Aorta (tissue), 5 donors: Measurements from ENCODE around the gene COLGALT1. TPM values are rescaled to one million over a fixed set of nuclear protein-coding genes. Genes with fewer than 3 reads are reported as not detected.

Experiments used
- ATAC-seq: fragments of 200-7000 bp; cut with Tn5 transposase; one replicate; pipeline ENCODE4 v1.9.1; 2022; ENCODE audit warnings: moderate library complexity; ENCODE audit not compliant: low FRiP score
- DNase-seq, 2 donors: peaks; one replicate each; pipeline ENCODE4 v3.0.0-alpha.2; 2020
- H3K27ac ChIP-seq, 2 donors: one replicate each; pipeline ENCODE4 v1.5.1; 2013; ENCODE audit warnings: low read length in 2 of 2, mild to moderate bottlenecking in 2 of 2, moderate library complexity in 2 of 2, control low read depth in 1 of 2, inconsistent platforms in 1 of 2, low read depth in 1 of 2
- H3K27me3 ChIP-seq, 2 donors: one replicate each; pipeline ENCODE4 v1.6.1; 2013; ENCODE audit warnings: control low read depth in 1 of 2, low read length in 1 of 2, mild to moderate bottlenecking in 1 of 2, moderate library complexity in 1 of 2; ENCODE audit not compliant: insufficient read depth in 2 of 2, control insufficient read depth in 1 of 2
- H3K36me3 ChIP-seq, 2 donors: one replicate each; pipeline ENCODE4 v1.6.1; 2013; ENCODE audit warnings: control low read depth in 1 of 2, low read length in 1 of 2, mild to moderate bottlenecking in 1 of 2; ENCODE audit not compliant: insufficient read depth in 2 of 2, control insufficient read depth in 1 of 2
- H3K4me1 ChIP-seq, 2 donors: one replicate each; pipeline ENCODE4 v1.6.1; 2013; ENCODE audit warnings: low read length in 2 of 2, control low read depth in 1 of 2, mild to moderate bottlenecking in 1 of 2, moderate library complexity in 1 of 2; ENCODE audit not compliant: insufficient read depth in 2 of 2, control insufficient read depth in 1 of 2
- H3K4me3 ChIP-seq, 2 donors: one replicate each; pipeline ENCODE4 v1.5.1; 2013; ENCODE audit warnings: low read length in 2 of 2, control low read depth in 1 of 2, mild to moderate bottlenecking in 1 of 2
- H3K9me3 ChIP-seq: one replicate; pipeline ENCODE4 v1.6.1; 2013; ENCODE audit warnings: mild to moderate bottlenecking, low read length; ENCODE audit not compliant: control insufficient read depth
- WGBS, 2 donors: extraction: QIAGEN DNeasy Blood & Tissue Kit; methylation state at CpG; one replicate each; pipeline ENCODE4 v1.1.7; 2013; 5-methylcytosine and 5-hydroxymethylcytosine counted together
- intact Hi-C, 2 donors: fragments of 100-400 bp; cut with DNase I; formaldehyde crosslinking; loops; one replicate each; pipeline versions ENCODE4 v1.14.2 to v1.15.0; 2022
- polyA plus RNA-seq, 2 donors: library from polyadenylated mRNA; stranded (reverse); fragments of 200-250 nt; gene quantifications; one replicate each; pipeline ENCODE4 v1.2.3, GENCODE V29; 2013
- total RNA-seq, 2 donors: library from RNA; stranded (reverse); fragmentation: NEBNext Ultra II Directional; extraction: Animal tissue kit (Norgen Biotek cat#: 25700); gene quantifications; one replicate each; pipeline ENCODE4 v1.2.1, GENCODE V29; 2021
- donor health status: healthy with polysubstance abuse.
- donor health status: Bipolar disorder and iron deficiency.
- donor health status: DM: no; HTN: no; CAD: no.
- donor health status: DM: no; HTN: no; CAD: no.
- donor health status: DM: yes; HTN: yes; CAD: no.

The COLGALT1 gene
- total and polyA plus RNA-seq, 4 donors: 26.3 to 91.2 (median 56.3) TPM

DNA sequence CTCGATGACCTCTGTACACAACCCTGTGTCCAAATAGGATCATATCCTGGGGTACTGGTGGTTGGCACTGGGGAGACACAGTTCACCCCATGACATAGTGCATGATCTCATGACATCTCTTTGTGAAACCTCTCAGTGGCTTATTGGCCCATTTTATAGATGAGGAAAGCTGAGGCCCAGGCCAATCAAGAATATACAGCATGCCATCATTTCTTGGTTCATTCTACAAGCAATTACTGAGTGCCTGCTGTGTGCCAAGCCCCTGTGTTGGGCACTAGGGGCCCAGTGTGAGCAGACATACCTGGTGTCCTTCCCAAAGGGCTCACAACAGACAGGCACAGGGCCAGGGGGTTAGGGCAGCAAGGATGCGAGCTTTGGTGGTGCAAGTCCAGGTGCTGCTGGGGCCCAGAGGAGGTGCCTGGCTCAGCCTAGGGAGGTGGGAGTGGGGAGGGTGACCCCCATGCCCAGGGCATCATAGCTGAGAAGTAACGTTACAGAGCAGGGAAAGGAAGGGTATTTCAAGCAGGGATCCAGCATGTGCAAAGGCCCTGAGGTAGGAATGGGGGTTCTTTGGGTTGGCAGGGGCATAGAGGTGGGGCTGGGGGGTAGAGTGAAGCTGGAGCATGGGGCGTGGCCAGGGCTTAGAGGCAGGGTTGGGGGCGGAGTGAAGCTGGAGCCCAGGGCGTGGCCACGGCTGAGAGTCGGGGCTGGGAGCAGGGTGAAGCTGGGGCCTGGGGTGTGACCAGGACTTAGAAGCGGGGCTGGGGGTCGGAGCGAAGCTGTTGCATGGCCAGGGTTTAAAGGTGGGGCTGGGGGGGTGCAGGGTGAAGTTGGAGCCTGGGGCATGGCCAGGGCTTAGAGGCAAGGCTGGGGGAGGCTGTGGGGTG is 20.7 kb downstream of the COLGALT1 start:
- 92 to 94% methylated on average over 11 of the region's 11 CpGs for WGBS, 2 donors

DNA sequence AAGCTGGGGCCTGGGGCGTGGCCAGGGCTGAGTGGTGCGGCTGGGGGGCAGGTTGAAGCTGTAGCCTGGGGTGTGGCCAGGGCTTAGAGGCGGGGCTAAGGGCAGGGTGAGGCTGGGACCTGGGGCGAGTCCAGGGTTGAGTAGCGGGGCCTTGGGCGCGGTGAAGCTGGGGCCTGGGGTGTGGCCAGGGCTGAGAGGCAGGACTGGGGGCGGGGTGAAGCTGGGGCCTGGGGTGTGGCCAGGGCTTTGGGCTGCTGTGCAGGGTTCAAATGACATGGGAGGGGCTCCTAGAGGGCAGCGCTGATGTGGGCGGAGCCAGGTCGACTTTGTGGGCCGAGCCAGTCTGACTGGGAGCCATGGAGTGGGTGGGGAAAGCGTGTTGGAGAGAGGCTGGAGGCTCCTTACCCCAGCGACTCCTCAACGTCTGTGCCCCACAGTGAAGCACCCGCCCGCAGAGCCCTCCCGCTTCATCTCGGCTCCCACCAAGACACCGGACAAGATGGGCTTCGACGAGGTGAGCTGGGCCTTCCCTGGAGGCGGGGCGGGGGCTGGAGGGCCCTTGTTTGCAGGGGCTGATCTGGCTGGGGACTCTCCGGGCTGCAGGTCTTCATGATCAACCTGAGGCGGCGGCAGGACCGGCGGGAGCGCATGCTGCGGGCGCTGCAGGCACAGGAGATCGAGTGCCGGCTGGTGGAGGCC is 21.5 kb downstream of the COLGALT1 start:
- WGBS, 2 donors: 71 to 78% methylated on average over 34 of the region's 34 CpGs
- intact Hi-C loops: no loop called here
- H3K4me3 ChIP-seq: no peak overlapping the region
- ATAC-seq (peak; percentile 5), DNase-seq (peak in 1 of 2 donors; percentile 70)
- no peaks in the 10 kb centered on the region for H3K9me3 ChIP-seq
- H3K27me3 ChIP-seq: no peaks in the 10 kb centered on the region
- H3K4me1 ChIP-seq: no peaks in the 10 kb centered on the region
- H3K27ac ChIP-seq: no peak overlapping the region
- peaks cover 0 to 15% of the 10 kb centered on the region in 2 donors for H3K36me3 ChIP-seq

More for the DNA sequence above, 20.7 kb downstream of the COLGALT1 start:
- ATAC-seq (no peak), DNase-seq (no peak)
- Histone ChIP-seq H3K36me3 (peaks cover 0 to 14% of the 10 kb centered on the region in 2 donors), H3K9me3 (no peaks in the 10 kb centered on the region), H3K27ac (no peak overlapping the region), H3K27me3 (no peaks in the 10 kb centered on the region), H3K4me3 (no peak overlapping the region), H3K4me1 (no peaks in the 10 kb centered on the region)
- intact Hi-C loops: no loop called here

DNA sequence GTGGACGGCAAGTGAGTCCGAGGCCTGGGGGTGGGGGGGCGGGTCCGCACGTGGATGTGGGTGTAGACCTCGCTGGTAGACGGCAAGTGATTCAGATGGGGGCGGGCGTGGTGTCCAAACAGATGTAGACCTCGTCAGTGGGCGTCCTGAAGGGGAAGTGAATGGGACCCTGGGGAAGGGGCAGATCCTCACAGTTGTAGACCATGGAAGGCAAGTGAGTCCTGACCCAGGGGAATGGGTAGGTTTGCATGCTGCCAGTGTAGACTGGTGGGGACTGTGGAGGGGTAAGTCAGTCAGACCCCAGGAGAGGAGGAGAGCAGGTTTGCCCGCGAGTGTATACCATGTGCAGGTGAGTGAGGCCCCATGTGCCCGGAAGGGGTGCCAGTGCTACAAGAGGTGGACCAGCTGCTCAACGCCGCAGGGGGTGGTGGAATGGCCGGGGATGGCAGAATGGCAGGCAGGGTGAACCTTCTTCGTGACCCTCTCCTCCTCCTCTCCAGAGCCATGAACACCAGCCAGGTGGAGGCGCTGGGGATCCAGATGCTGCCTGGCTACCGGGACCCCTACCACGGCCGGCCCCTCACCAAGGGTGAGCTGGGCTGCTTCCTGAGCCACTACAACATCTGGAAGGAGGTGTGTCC is 22.1 kb downstream of the COLGALT1 start:
- Histone ChIP-seq H3K9me3 (no peaks in the 10 kb centered on the region), H3K27ac (no peak overlapping the region), H3K27me3 (no peaks in the 10 kb centered on the region), H3K4me1 (no peaks in the 10 kb centered on the region), H3K36me3 (peaks cover 0 to 11% of the 10 kb centered on the region in 2 donors), H3K4me3 (no peak overlapping the region)
- no peak for DNase-seq
- 83 to 86% methylated on average over 22 of the region's 22 CpGs for WGBS, 2 donors
- intact Hi-C loops: no loop called here
- ATAC-seq: no peak

DNA sequence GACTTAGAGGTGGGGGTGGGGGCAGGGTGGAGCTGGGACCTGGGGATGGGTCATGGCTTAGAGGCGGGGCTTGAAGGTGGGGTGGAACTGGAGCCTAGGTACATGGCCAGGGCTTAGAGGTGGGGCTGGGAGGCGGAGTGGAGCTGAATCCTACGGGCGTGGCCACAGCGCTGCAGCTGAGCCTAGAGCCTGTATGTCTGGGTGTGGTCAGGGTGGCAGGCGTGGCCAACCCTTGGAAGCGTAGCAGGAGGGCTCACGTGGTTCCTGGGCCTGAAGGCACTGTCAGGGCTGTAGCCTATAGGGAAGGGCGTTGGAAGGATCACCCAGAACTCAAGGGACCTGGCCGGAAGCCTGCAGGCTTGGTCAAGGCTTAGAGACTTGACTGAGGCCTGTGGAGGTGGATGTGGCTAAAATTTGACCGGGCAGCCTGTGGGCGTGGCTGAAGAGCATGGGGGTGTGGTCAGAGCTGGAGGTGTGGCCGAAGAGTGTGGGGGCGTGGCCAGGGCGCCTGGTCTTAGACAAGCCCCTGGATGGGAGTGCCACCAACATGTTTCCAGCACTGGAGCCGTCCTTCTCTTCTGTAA is 24.3 kb downstream of the COLGALT1 start:
- ATAC-seq (peak; percentile 70), DNase-seq (peak; percentile 74 to 86)
- intact Hi-C loops: no loop called here
- H3K4me3 ChIP-seq: no peak overlapping the region
- no peaks in the 10 kb centered on the region for H3K27me3 ChIP-seq
- H3K27ac ChIP-seq: no peak overlapping the region
- no peaks in the 10 kb centered on the region for H3K4me1 ChIP-seq
- H3K9me3 ChIP-seq: no peaks in the 10 kb centered on the region
- whole genome bisulfite sequencing, 2 donors: 60 to 67% methylated on average over 15 to 16 of the region's 16 CpGs
- H3K36me3 ChIP-seq: peaks cover 0 to 10% of the 10 kb centered on the region in 2 donors

DNA sequence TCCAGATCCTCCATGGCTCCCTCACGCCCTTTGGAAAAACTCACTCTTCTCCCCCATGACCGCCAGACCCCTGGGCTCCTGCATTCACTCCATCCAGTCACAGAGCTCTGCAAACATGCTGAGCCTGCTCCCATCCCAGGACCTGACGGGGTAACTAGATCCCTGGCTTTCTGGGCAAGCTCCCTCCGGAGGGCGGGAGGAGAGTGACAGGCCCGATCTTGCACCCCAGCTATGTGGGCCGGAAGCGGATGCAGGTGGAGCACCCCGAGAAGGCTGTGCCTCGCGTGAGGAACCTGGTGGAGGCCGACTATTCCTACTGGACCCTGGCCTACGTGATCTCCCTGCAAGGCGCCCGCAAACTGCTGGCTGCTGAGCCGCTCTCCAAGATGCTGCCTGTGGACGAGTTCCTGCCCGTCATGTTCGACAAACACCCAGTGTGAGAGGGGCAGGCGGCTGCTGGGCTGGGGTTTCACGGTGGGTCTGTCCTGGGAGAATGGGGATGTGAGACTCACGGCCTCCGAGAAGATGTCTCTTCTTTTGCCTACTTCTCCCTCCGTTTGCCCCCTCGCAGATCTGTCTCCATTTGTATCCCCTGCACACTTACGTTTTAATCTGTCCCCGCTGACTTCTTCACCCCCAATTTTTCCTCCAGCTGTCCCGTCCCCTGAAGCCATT is 25.2 kb downstream of the COLGALT1 start:
- no peaks in the 10 kb centered on the region for H3K9me3 ChIP-seq
- DNase-seq (no peak), ATAC-seq (no peak)
- H3K4me1 ChIP-seq: no peaks in the 10 kb centered on the region
- H3K27me3 ChIP-seq: no peaks in the 10 kb centered on the region
- H3K4me3 ChIP-seq: no peak overlapping the region
- WGBS, 2 donors: 88 to 89% methylated on average over 28 of the region's 28 CpGs
- H3K36me3 ChIP-seq: peaks cover 0 to 10% of the 10 kb centered on the region in 2 donors
- H3K27ac ChIP-seq: no peak overlapping the region
- intact Hi-C loops: no loop called here

DNA sequence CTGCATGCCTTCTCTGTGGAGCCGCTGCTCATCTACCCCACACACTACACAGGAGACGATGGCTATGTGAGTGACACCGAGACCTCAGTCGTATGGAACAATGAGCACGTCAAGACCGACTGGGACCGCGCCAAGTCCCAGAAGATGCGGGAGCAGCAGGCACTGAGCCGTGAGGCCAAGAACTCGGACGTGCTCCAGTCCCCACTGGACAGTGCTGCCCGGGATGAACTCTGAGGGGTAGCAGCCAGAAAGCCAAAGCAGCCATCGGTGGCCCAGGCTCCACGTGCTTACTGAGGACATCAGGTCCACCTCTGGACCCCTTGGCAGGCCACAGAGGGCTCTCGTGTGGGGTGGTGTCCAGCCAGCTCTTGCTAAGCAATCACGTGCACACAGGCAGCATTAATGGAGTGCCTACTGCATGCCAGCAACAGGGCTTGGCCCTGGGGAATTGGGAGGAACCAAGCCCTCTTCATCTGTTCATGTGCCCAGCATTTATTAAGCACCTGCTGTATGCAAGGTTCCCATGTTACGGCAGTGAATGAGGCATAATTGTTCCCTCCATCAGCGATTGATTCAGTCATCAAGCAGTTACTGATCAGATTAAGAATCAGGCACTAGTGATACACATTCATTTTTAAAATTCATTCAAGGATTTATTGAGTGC is 25.9 kb downstream of the COLGALT1 start:
- Histone ChIP-seq H3K4me3 (no peak overlapping the region), H3K27ac (no peak overlapping the region), H3K36me3 (peaks cover 0 to 10% of the 10 kb centered on the region in 2 donors), H3K27me3 (no peaks in the 10 kb centered on the region), H3K9me3 (no peaks in the 10 kb centered on the region), H3K4me1 (no peaks in the 10 kb centered on the region)
- intact Hi-C loops: no loop called here
- no peak for ATAC-seq
- no peak for DNase-seq
- WGBS, 2 donors: 85 to 86% methylated on average over 19 of the region's 19 CpGs

DNA sequence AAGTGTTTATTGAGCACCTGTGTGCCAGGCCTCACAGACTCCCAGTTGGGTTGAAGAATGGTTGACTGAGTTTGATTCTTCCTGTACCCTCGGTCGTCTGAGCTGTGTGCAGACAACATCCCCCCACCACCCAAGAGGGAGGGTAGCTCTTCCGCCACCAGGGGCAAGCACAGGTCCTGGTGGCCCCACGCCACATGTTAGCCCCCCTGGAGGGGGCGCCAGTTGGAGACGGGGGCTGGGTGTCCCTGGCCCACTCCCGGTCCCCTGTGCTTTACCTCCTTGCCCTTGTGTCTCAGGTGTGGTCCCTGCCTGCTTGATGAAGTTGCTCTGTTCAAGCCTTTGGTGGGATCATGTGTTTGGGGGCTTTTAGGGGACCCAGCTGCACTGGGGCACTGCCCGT is 27.2 kb downstream of the COLGALT1 start:
- Histone ChIP-seq H3K9me3 (no peaks in the 10 kb centered on the region), H3K27ac (no peak overlapping the region), H3K4me1 (no peaks in the 10 kb centered on the region), H3K27me3 (no peaks in the 10 kb centered on the region), H3K4me3 (no peak overlapping the region), H3K36me3 (peaks cover 0 to 9% of the 10 kb centered on the region in 2 donors)
- intact Hi-C loops: no loop called here
- DNase-seq (no peak), ATAC-seq (no peak)
- WGBS, 2 donors: 76 to 83% methylated on average over 8 of the region's 8 CpGs

DNA sequence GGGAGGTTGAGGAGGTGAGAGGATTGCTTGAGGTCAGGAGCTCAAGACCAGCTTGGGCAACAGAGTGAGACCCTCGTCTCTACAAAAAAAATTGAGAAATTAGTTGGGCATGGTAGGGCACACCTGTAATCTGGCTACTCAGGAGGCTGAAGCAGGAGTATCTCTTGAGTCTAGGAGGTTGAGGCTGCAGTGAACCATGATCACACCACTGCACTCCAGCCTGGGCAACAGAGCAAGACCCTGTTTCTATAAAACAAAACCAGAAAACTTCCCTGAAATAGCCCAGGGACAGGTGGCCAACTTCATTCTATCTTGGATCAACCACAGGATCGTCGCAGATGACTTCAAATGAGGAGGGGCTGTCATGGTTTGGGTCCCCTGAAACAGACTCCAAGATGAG is 28.7 kb downstream of the COLGALT1 start:
- ATAC-seq (no peak), DNase-seq (no peak)
- Histone ChIP-seq H3K4me3 (no peak overlapping the region), H3K27me3 (no peaks in the 10 kb centered on the region), H3K27ac (no peak overlapping the region), H3K36me3 (peaks cover 0 to 6% of the 10 kb centered on the region in 2 donors), H3K4me1 (no peaks in the 10 kb centered on the region), H3K9me3 (no peaks in the 10 kb centered on the region)
- intact Hi-C loops: no loop called here
- WGBS, 2 donors: 75 to 78% methylated on average over 3 of the region's 3 CpGs
